ENCODE results near the gene ZNF385D. TPM values are rescaled to one million over a fixed set of nuclear protein-coding genes. Genes with fewer than 3 reads are reported as not detected.

The ZNF385D gene
- total and polyA plus RNA-seq, 4 donors: 0.08 to 0.50 (median 0.09) TPM

DNA sequence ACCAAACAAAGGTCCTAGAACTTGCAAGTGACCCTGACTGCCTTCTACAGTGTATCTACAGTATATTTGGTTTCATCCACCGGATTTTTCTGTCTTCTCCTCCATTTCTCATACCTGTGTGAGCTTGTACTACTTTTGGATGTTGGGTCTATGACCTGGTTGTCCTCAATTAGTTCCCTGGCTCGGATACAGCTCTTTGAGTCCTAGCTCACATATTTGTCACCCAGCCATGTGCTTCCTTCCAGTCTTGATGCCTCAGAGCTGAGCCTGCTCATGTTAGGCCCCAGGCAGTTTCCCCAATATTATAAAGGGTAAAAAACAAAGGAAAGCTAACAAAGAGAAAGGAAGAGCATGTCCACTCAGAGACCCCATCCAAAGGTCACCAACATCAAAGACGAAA lies 28.2 kb downstream of the ZNF385D start (continued):
- TF ChIP-seq, protein P1, sequence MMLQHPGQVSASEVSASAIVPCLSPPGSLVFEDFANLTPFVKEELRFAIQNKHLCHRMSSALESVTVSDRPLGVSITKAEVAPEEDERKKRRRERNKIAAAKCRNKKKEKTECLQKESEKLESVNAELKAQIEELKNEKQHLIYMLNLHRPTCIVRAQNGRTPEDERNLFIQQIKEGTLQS (IDR thresholded peaks at IDR 0.05): no peak
- TF ChIP-seq YY1 (IDR thresholded peaks at IDR 0.05) (no peak), GABPA (IDR thresholded peaks at IDR 0.05 in 1 of 2, conservative IDR thresholded peaks at IDR 0.05 in 1 of 2) (no peak), RAD21 (IDR thresholded peaks at IDR 0.05) (no peak), EGR1 (IDR thresholded peaks at IDR 0.05; ENCODE audit: low read depth in 2 of 2) (no peak)

DNA sequence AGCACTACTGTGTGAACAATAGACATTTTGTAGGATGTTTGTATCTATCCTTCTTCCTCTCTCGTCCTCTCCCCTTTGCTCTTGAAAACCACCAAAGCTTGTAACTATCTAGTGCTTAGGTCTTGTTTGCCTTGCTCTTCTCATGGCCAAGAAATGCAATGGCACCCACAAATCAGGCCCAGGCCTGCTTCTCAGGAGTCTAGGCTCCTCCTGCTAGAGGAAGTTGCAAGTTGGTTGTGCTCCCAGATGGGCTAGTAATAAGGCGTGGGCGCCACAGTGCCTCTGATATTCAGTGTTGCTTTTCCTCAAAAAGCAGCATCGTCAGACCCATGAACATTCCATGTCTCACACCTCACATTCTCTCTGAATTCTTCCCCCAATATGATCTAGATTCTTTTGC lies 28.7 kb downstream of the ZNF385D start:
- no peaks in the 10 kb centered on the region for H3K4me1 ChIP-seq (ENCODE audit: control insufficient read depth in 4 of 4, insufficient read depth in 4 of 4, low read length in 3 of 4)

More for the DNA sequence above, 28.7 kb downstream of the ZNF385D start:
- no peak for DNase-seq (ENCODE audit: low spot score)
- WGBS: 87% methylated on average over 4 of the region's 4 CpGs
- no peaks in the 10 kb centered on the region for H3K9me3 ChIP-seq (ENCODE audit: control insufficient read depth in 4 of 4, low read length in 3 of 4)
- H3K36me3 ChIP-seq (ENCODE audit: control insufficient read depth in 4 of 4, insufficient read depth in 3 of 4, low read depth in 1 of 4, low read length in 3 of 4): no peaks in the 10 kb centered on the region
- TF ChIP-seq FOXA2 (IDR thresholded peaks at IDR 0.05) (no peak), HNF4G (IDR thresholded peaks at IDR 0.05) (no peak), SP1 (IDR thresholded peaks at IDR 0.05) (no peak), GABPA (IDR thresholded peaks at IDR 0.05 in 1 of 2, conservative IDR thresholded peaks at IDR 0.05 in 1 of 2) (no peak), TAF1 (conservative IDR thresholded peaks at IDR 0.05) (no peak), JUND (IDR thresholded peaks at IDR 0.05) (no peak), FOXA1 (IDR thresholded peaks at IDR 0.05) (no peak), RXRA (IDR thresholded peaks at IDR 0.05) (no peak), NR2F2 (IDR thresholded peaks at IDR 0.05) (no peak), EGR1 (IDR thresholded peaks at IDR 0.05; ENCODE audit: low read depth in 2 of 2) (no peak), RAD21 (IDR thresholded peaks at IDR 0.05) (no peak), YY1 (IDR thresholded peaks at IDR 0.05) (no peak), HNF4A (conservative IDR thresholded peaks at IDR 0.05) (no peak), REST (IDR thresholded peaks at IDR 0.05) (no peak)
- TF ChIP-seq, protein P1 (IDR thresholded peaks at IDR 0.05): no peak
- TF ChIP-seq, protein P2, sequence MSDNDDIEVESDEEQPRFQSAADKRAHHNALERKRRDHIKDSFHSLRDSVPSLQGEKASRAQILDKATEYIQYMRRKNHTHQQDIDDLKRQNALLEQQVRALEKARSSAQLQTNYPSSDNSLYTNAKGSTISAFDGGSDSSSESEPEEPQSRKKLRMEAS (IDR thresholded peaks at IDR 0.05): no peak
- TF ChIP-seq, protein P3, sequence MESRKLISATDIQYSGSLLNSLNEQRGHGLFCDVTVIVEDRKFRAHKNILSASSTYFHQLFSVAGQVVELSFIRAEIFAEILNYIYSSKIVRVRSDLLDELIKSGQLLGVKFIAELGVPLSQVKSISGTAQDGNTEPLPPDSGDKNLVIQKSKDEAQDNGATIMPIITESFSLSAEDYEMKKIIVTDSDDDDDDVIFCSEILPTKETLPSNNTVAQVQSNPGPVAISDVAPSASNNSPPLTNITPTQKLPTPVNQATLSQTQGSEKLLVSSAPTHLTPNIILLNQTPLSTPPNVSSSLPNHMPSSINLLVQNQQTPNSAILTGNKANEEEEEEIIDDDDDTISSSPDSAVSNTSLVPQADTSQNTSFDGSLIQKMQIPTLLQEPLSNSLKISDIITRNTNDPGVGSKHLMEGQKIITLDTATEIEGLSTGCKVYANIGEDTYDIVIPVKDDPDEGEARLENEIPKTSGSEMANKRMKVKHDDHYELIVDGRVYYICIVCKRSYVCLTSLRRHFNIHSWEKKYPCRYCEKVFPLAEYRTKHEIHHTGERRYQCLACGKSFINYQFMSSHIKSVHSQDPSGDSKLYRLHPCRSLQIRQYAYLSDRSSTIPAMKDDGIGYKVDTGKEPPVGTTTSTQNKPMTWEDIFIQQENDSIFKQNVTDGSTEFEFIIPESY (IDR thresholded peaks at IDR 0.05): no peak
- H3K27ac ChIP-seq (ENCODE audit: low read depth in 1 of 2, low read length in 2 of 2): no peak overlapping the region
- H3K27me3 ChIP-seq (ENCODE audit: control insufficient read depth in 4 of 4, insufficient read depth in 4 of 4, low read length in 3 of 4): no peaks in the 10 kb centered on the region
- no peak overlapping the region for H3K9ac ChIP-seq (ENCODE audit: low read depth in 1 of 2, low read length in 2 of 2)
- H3K4me3 ChIP-seq (ENCODE audit: low read depth in 1 of 3, low read length in 3 of 3): no peak overlapping the region

Data from liver (tissue), 9 donors.